GM12891 (cell line): Measurements from ENCODE around the gene TGFBRAP1.

Experiments
- PAX5 ChIP-seq: IDR thresholded peaks from 2 replicates; pipeline ENCODE4 v1.6.1; 2011; ENCODE audit warnings: low read length, moderate library complexity, mild to moderate bottlenecking; ENCODE audit not compliant: insufficient read depth, severe bottlenecking
- POLR2A ChIP-seq: IDR thresholded peaks from 2 replicates; pipeline ENCODE4 v1.6.1; 2011; ENCODE audit warnings: low read depth, low read length, control low read depth
- POLR2AphosphoS5 ChIP-seq: IDR thresholded peaks from 2 replicates; pipeline ENCODE4 v1.6.1; 2011; ENCODE audit warnings: low read depth, low read length, control low read depth
- POU2F2 ChIP-seq: IDR thresholded peaks from 2 replicates; pipeline ENCODE4 v1.6.1; 2011; ENCODE audit warnings: low read depth, mild to moderate bottlenecking, control low read depth, low read length, moderate library complexity
- SPI1 ChIP-seq: IDR thresholded peaks from 2 replicates; pipeline ENCODE4 v1.6.1; 2011; ENCODE audit warnings: low read depth, low read length, control low read depth
- TAF1 ChIP-seq: IDR thresholded peaks from 2 replicates; pipeline ENCODE4 v1.6.1; 2011; ENCODE audit warnings: low read depth, low read length, control low read depth

DNA sequence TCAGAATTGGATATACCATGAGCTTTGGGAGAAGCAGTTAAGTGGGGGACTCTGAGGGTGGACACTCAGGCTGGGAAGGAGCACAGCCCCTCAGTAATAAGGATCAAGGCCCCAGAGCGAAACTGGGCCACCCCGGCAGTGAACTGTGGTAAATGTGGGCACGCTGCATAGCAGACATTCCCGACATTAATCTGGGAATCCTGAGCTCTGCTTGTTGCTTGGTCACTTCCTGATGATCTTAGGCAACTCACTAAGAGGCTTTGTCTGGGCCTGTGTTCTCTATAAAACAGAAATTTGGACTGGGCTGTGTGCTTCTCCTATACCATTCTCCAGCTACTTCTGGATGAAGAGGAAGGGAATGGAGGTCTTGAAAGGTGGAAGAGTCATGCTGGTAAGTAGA lies 4.8 kb downstream of the TGFBRAP1 start:
- TF ChIP-seq SPI1 (no peak), POLR2AphosphoS5 (no peak), POLR2A (no peak), PAX5 (no peak), TAF1 (no peak), POU2F2 (no peak)
